Erythroblast (primary cell): ENCODE measurements around the gene CHST10.

ENCODE experiments used
- GATA1 ChIP-seq: IDR thresholded peaks from 2 replicates; pipeline ENCODE4 v1.6.1; 2011; ENCODE audit warnings: low read depth, mild to moderate bottlenecking, control low read depth, low read length, moderate library complexity
- POLR2A ChIP-seq: IDR thresholded peaks from 2 replicates; pipeline ENCODE4 v1.6.1; 2011; ENCODE audit warnings: mild to moderate bottlenecking, low read length

DNA sequence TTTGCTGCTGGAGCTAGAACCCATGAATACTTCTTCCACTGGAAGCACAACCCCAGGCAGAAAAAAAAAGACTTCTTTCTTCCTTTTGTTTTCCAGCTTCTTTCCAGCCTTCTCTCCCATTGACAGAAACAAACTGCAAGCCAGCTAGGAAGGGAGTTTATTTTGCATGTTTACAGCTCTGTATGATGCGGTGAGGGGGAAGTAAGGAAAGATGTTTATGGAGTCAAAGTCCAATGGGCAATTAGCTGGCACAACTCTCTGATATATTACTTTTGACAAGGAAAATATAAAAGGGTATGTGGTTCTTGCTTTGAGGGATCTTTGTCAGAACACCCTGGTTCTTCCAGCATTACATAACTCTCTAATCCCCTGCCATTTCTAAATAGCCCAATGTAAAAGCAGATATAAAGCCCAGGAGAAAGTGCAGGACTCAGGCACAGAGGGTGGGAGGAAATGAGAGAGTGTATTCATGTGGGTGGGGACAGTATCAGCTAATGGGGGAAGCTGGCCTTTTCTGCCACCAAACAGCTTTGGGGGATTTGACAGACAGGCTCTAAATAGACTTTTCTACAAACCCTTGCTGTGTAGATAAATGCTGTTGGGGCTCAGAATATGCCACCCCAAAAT is 43.5 kb upstream of the CHST10 start:
- TF ChIP-seq POLR2A (no peak), GATA1 (no peak)
